NB4 (cell line): ENCODE measurements around the gene DOK1.

Experiments
- MYC ChIP-seq: IDR thresholded peaks from 2 replicates; pipeline ENCODE4 v1.6.1; 2011; ENCODE audit warnings: low read depth, low read length
- POLR2A ChIP-seq: IDR thresholded peaks from 2 replicates; pipeline ENCODE4 v1.6.1; 2011; ENCODE audit warnings: mild to moderate bottlenecking; ENCODE audit not compliant: insufficient read length; ENCODE audit errors: extremely low read depth
- TF ChIP-seq, protein P1 (sequence below): IDR thresholded peaks from one replicate; pipeline ENCODE4 v1.5.1; 2012; ENCODE audit warnings: low read depth, low read length
- TF ChIP-seq, protein P2 (sequence below): IDR thresholded peaks from 2 replicates; pipeline ENCODE4 v1.6.1; 2011; ENCODE audit warnings: low read depth, low read length

DNA sequence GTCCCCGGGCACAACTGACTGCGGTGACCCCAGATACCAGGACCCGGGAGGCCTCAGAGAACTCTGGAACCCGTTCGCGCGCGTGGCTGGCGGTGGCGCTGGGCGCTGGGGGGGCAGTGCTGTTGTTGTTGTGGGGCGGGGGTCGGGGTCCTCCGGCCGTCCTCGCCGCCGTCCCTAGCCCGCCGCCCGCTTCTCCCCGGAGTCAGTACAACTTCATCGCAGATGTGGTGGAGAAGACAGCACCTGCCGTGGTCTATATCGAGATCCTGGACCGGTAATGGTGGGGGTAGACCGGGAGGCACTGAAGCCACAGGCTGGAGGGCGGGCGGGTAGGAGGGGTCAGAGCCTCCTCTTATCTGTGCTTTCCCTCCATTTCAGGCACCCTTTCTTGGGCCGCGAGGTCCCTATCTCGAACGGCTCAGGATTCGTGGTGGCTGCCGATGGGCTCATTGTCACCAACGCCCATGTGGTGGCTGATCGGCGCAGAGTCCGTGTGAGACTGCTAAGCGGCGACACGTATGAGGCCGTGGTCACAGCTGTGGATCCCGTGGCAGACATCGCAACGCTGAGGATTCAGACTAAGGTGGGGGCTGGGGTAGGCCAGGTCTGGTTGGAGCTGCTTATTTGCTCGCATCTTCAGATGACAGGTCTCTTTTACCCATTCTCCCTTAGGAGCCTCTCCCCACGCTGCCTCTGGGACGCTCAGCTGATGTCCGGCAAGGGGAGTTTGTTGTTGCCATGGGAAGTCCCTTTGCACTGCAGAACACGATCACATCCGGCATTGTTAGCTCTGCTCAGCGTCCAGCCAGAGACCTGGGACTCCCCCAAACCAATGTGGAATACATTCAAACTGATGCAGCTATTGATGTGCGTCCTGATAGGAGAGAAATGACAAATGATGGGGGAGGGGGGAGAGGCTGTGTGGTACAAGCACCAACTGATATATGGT, 24.0 kb upstream of the DOK1 start:
- TF ChIP-seq, protein P1, sequence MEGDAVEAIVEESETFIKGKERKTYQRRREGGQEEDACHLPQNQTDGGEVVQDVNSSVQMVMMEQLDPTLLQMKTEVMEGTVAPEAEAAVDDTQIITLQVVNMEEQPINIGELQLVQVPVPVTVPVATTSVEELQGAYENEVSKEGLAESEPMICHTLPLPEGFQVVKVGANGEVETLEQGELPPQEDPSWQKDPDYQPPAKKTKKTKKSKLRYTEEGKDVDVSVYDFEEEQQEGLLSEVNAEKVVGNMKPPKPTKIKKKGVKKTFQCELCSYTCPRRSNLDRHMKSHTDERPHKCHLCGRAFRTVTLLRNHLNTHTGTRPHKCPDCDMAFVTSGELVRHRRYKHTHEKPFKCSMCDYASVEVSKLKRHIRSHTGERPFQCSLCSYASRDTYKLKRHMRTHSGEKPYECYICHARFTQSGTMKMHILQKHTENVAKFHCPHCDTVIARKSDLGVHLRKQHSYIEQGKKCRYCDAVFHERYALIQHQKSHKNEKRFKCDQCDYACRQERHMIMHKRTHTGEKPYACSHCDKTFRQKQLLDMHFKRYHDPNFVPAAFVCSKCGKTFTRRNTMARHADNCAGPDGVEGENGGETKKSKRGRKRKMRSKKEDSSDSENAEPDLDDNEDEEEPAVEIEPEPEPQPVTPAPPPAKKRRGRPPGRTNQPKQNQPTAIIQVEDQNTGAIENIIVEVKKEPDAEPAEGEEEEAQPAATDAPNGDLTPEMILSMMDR: no peak
- TF ChIP-seq POLR2A (no peak), MYC (peak; percentile 25; the same call in 1 of the 2 replicates)
- TF ChIP-seq, protein P2, sequence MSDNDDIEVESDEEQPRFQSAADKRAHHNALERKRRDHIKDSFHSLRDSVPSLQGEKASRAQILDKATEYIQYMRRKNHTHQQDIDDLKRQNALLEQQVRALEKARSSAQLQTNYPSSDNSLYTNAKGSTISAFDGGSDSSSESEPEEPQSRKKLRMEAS: peak; percentile 33; the same call in 1 of the 2 replicates
